Measurements from ENCODE around the gene ARHGEF9.

DNA sequence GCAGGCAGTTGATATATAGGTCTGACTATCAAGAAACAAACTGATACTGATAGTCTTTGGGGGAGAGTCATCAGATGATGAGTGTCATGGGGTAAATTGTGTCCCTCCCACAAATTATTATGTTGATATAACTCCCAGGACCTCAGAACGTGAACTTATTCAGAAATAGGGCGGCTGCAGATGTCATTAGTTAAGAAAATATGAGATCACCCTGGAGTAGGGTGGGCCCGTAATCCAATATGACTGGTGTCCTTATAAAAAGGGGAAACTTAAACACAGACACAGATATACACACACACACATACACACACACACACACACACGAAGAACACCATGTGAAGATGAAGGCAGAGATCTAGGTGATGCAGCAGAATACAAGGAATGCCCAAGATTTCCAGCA lies 32.7 kb upstream of the ARHGEF9 start:
- TF ChIP-seq, protein P1, sequence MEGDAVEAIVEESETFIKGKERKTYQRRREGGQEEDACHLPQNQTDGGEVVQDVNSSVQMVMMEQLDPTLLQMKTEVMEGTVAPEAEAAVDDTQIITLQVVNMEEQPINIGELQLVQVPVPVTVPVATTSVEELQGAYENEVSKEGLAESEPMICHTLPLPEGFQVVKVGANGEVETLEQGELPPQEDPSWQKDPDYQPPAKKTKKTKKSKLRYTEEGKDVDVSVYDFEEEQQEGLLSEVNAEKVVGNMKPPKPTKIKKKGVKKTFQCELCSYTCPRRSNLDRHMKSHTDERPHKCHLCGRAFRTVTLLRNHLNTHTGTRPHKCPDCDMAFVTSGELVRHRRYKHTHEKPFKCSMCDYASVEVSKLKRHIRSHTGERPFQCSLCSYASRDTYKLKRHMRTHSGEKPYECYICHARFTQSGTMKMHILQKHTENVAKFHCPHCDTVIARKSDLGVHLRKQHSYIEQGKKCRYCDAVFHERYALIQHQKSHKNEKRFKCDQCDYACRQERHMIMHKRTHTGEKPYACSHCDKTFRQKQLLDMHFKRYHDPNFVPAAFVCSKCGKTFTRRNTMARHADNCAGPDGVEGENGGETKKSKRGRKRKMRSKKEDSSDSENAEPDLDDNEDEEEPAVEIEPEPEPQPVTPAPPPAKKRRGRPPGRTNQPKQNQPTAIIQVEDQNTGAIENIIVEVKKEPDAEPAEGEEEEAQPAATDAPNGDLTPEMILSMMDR (conservative IDR thresholded peaks at IDR 0.05 in 1 of 2, IDR thresholded peaks at IDR 0.05 in 1 of 2; ENCODE audit: low read depth in 1 of 2, low read length in 2 of 2) = no peak
- no peak for TF ChIP-seq EZH2 (IDR thresholded peaks at IDR 0.05; ENCODE audit: low read length, missing control alignments)

All from fibroblast of lung (primary cell).